CD14-positive monocyte (primary cell): ENCODE measurements around the gene IP6K1. TPM values are rescaled to one million over a fixed set of nuclear protein-coding genes. Genes with fewer than 3 reads are reported as not detected.

Experiments used
- DNase-seq, 3 donors: peaks; one replicate each; pipeline ENCODE4 v3.0.0-alpha.2; 2011 to 2022
- H2AFZ ChIP-seq: 2 replicates; pipeline ENCODE4 v1.6.0; 2012; ENCODE audit warnings: mild to moderate bottlenecking, low read depth, low read length, inconsistent platforms; ENCODE audit not compliant: insufficient read depth, poor library complexity, severe bottlenecking
- H3K27ac ChIP-seq, 2 donors: 1 replicate in 1 of 2; 2 replicates in 1 of 2; pipeline ENCODE4 v1.5.1; 2012 to 2013; ENCODE audit warnings: low read length in 2 of 2, control low read depth in 1 of 2, inconsistent platforms in 1 of 2, low read depth in 1 of 2, mild to moderate bottlenecking in 1 of 2
- H3K27me3 ChIP-seq, 2 donors: one replicate each; pipeline versions ENCODE4 v1.6.0 to v1.6.1; 2011 to 2013; ENCODE audit warnings: low read length in 2 of 2; ENCODE audit not compliant: control insufficient read depth in 2 of 2, insufficient read depth in 2 of 2
- H3K36me3 ChIP-seq, 2 donors: replicated peaks in 1 of 2; 1 replicate in 1 of 2; 2 replicates in 1 of 2; pipeline versions ENCODE4 v1.5.1 to v1.6.1; 2012 to 2013; ENCODE audit warnings: low read length in 2 of 2, control low read depth in 1 of 2, inconsistent platforms in 1 of 2, mild to moderate bottlenecking in 1 of 2; ENCODE audit not compliant: insufficient read depth in 2 of 2, control insufficient read depth in 1 of 2
- H3K4me1 ChIP-seq, 2 donors: 1 replicate in 1 of 2; 2 replicates in 1 of 2; pipeline versions ENCODE4 v1.5.1 to v1.6.1; 2012 to 2013; ENCODE audit warnings: low read length in 2 of 2, control low read depth in 1 of 2, inconsistent platforms in 1 of 2, mild to moderate bottlenecking in 1 of 2, moderate library complexity in 1 of 2; ENCODE audit not compliant: insufficient read depth in 2 of 2, control insufficient read depth in 1 of 2
- H3K4me2 ChIP-seq: replicated peaks from 2 replicates; pipeline ENCODE3; 2012; ENCODE audit warnings: low read length, moderate library complexity, mild to moderate bottlenecking; ENCODE audit not compliant: poor library complexity, severe bottlenecking; ENCODE audit errors: extremely low read depth
- H3K4me3 ChIP-seq, 3 experiments: fragments of 200-600 bp in 1 of 3; sonication (generic) in 1 of 3; replicated peaks in 1 of 3; 1 replicate in 2 of 3; 2 replicates in 1 of 3; pipeline ENCODE4 v1.5.1; 2011 to 2013; ENCODE audit warnings: low read length in 3 of 3, mild to moderate bottlenecking in 3 of 3, control low read depth in 2 of 3, low read depth in 2 of 3, inconsistent platforms in 1 of 3, moderate library complexity in 1 of 3
- H3K79me2 ChIP-seq: 2 replicates; pipeline ENCODE4 v1.6.0; 2012; ENCODE audit warnings: mild to moderate bottlenecking, control low read depth, inconsistent platforms, low read length, moderate library complexity; ENCODE audit not compliant: insufficient read depth
- H3K9ac ChIP-seq: 2 replicates; pipeline ENCODE4 v1.6.0; 2017; ENCODE audit warnings: low read length, mild to moderate bottlenecking; ENCODE audit not compliant: insufficient read depth, poor library complexity, severe bottlenecking
- H3K9me3 ChIP-seq, 2 donors: replicated peaks in 1 of 2; 1 replicate in 1 of 2; 2 replicates in 1 of 2; pipeline versions ENCODE4 v1.5.1 to v1.6.1; 2012 to 2013; ENCODE audit warnings: low read length in 2 of 2, control low read depth in 1 of 2; ENCODE audit not compliant: control insufficient read depth in 1 of 2, insufficient read depth in 1 of 2
- H4K20me1 ChIP-seq: 2 replicates; pipeline ENCODE4 v1.6.0; 2012; ENCODE audit warnings: mild to moderate bottlenecking, low read length, control low read depth, moderate library complexity; ENCODE audit not compliant: insufficient read depth
- H3K27ac Mint-ChIP-seq, 7 donors: one replicate each; pipeline ENCODE4 v1.8.0; 2020; ENCODE audit warnings: mild to moderate bottlenecking in 7 of 7, mixed read lengths in 7 of 7, moderate library complexity in 6 of 7, inconsistent platforms in 2 of 7
- H3K27me3 Mint-ChIP-seq, 3 donors: one replicate each; pipeline ENCODE4 v1.8.0; 2021 to 2022; ENCODE audit warnings: low read depth in 3 of 3, mild to moderate bottlenecking in 3 of 3, mixed read lengths in 3 of 3, moderate library complexity in 3 of 3, inconsistent platforms in 1 of 3
- H3K36me3 Mint-ChIP-seq, 2 donors: one replicate each; pipeline ENCODE4 v1.8.0; 2020; ENCODE audit warnings: mixed read lengths in 2 of 2, inconsistent platforms in 1 of 2, mild to moderate bottlenecking in 1 of 2
- H3K4me1 Mint-ChIP-seq: one replicate; pipeline ENCODE4 v1.8.0; 2020; ENCODE audit warnings: mild to moderate bottlenecking, mixed read lengths
- H3K4me3 Mint-ChIP-seq, 2 donors: one replicate each; pipeline ENCODE4 v1.8.0; 2020; ENCODE audit warnings: mild to moderate bottlenecking in 2 of 2, mixed read lengths in 2 of 2, moderate library complexity in 1 of 2
- H3K9me3 Mint-ChIP-seq, 7 donors: one replicate each; pipeline ENCODE4 v1.8.0; 2020 to 2022; ENCODE audit warnings: mixed read lengths in 7 of 7, mild to moderate bottlenecking in 6 of 7, moderate library complexity in 6 of 7, inconsistent platforms in 2 of 7
- CTCF ChIP-seq: fragments of 200-600 bp; IDR thresholded peaks from one replicate; pipeline ENCODE4 v1.8.0; 2022; ENCODE audit warnings: antibody characterized with exemption, mild to moderate bottlenecking
- WGBS: methylation state at CpG from one replicate; pipeline ENCODE4 v1.1.5; 2013; ENCODE audit warnings: missing lambda C conversion rate; ENCODE audit not compliant: insufficient coverage; 5-methylcytosine and 5-hydroxymethylcytosine counted together
- intact Hi-C, 2 donors: fragments of 100-400 bp; cut with micrococcal nuclease; formaldehyde crosslinking; loops; one replicate each; pipeline versions ENCODE4 v1.15.0 to v1.15.1; 2023
- polyA plus RNA-seq, 3 donors: library from polyadenylated mRNA; depleted of rRNA in 1 of 3; unstranded in 2 of 3; stranded (reverse) in 1 of 3; fragments of 300-500 nt in 2 of 3; fragments of >200 nt in 1 of 3; fragmentation: Illumina TruSeq in 2 of 3; gene quantifications; 1 replicate in 2 of 3; 2 replicates in 1 of 3; pipeline ENCODE4 v1.2.3, GENCODE V29; 2012 to 2021

IP6K1 gene
- polyA plus RNA-seq, 3 donors, result 15.8 to 27.1 (median 16.1) TPM

DNA sequence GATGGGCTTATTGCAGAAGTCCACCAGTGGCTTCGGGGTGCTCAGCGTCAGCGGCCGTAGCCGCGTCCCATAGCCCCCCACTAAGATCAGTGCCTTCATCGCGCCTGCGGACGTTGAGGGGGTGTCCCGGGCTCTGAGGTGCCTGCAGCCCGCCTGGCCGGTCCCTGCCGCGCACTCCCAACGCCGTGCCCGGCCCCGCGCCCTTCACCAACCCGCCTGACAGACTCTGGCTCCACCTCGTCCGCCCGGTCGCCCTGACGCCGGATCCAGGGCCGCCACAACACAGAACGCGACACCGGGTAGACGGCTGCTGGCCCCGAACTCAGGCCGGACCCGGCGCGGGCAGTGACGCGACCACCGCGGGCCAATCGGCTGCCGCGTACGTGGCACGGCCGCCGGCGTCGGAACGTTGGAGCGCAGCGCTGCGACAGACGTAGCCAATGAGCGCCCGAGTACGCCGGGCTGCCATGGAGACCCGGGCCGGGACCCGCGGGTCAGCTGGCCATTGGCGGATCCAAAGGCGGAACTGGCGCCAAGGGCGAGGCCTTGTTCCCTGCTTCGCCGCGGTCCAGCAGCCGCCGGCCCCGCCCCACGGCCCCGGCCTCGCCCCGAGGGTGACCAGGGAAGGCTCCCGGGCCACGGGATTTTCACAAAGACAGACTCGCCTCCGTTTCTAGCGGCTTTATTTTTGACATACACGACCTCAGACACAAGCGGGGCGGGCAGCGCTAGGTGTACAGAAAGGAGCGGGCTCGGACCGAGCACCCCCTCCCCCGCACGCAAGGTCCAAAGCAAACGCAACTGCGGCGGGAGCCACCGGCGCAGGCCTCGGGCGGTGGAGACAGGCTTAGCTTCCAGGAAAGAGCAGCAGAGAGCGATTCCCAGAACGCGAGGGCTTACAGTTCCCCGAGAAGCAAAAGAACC lies 62.5 kb downstream of the IP6K1 start, which contains the start of gene GMPPB:
TSS of gene GMPPB (minus strand) at position 324 of the 924 bp plus-strand sequence. CDS start at position 99, 225 bp downstream.
- H3K36me3 ChIP-seq, result peaks cover 39 to 58% of the 10 kb centered on the region in 2 donors
- H3K4me3 Mint-ChIP-seq, result peak within 1 kb of the TSS; percentile 87 to 95
- intact Hi-C loops, result loop anchor here (5.0 to 10.0 kb wide), 3 partner anchors 49 to 63 kb away; partner anchors contain the start of genes APEH (in 2 of the 2) and IP6K1 (in 2 of the 2)

More for the DNA sequence above, 62.5 kb downstream of the IP6K1 start, which contains the start of gene GMPPB:
- H4K20me1 ChIP-seq, result peaks cover 19% of the 10 kb centered on the region
- H3K9me3 ChIP-seq, result no peaks in the 10 kb centered on the region
- peak within 1 kb of the TSS; percentile 77 to 97 for H3K27ac ChIP-seq
- H3K4me3 ChIP-seq, result peak within 1 kb of the TSS; percentile 82 to 88 (median 82)
- H3K27ac Mint-ChIP-seq, result peak within 1 kb of the TSS; percentile 92 to 97 (median 96)
- WGBS, result under 1% methylated on average over 100 of the region's 102 CpGs
- DNase-seq, result peak; percentile 95 to 98 (median 96)
- H3K27me3 ChIP-seq, result peaks cover 0 to 1% of the 10 kb centered on the region in 2 donors
- H3K4me2 ChIP-seq, result peak within 1 kb of the TSS; percentile 93
- peak within 1 kb of the TSS; percentile 91 for H3K9ac ChIP-seq
- H3K4me1 Mint-ChIP-seq, result peaks cover 30% of the 10 kb centered on the region
- peaks cover 28 to 38% of the 10 kb centered on the region in 2 donors for H3K4me1 ChIP-seq
- TF ChIP-seq CTCF, result no peak
- peaks cover 0 to under 1% (median 0%) of the 10 kb centered on the region in 7 donors for H3K9me3 Mint-ChIP-seq
- H3K79me2 ChIP-seq, result peaks cover 22% of the 10 kb centered on the region
- H3K27me3 Mint-ChIP-seq, result peaks cover 0 to 4% (median 2%) of the 10 kb centered on the region in 3 donors
- H2AFZ ChIP-seq, result peak within 1 kb of the TSS; percentile 92
- peaks cover 38 to 58% of the 10 kb centered on the region in 2 donors for H3K36me3 Mint-ChIP-seq
